ENCODE results near the gene NKAIN2. TPM values are rescaled to one million over a fixed set of nuclear protein-coding genes. Genes with fewer than 3 reads are reported as not detected.
A peak's percentile ranks its signal among the peaks of the same experiment; 100 is the strongest.
"Not testable (repeated sequence)": the region's sequence is repeated elsewhere in the genome, so short reads cannot be mapped to it uniquely, and the experiment has no call there.

The NKAIN2 gene
- total RNA-seq, 1 donor from 2014 or later: 109 TPM

- FAIRE-seq (no peak), DNase-seq (ENCODE audit: low spot score in 2 of 2) (no peak)
Measured at GRCh38 chr6:124535746-124536145, 732.1 kb downstream of the NKAIN2 start.

GRCh38 chr6:124536157-124536841 is 732.6 kb downstream of the NKAIN2 start:
- FAIRE-seq: no peak
- DNase-seq (ENCODE audit: low spot score in 2 of 2): no peak

- DNase-seq (ENCODE audit: low spot score in 2 of 2) (no peak), FAIRE-seq (no peak)
Measured at GRCh38 chr6:124536842-124537191, 733.2 kb downstream of the NKAIN2 start.

GRCh38 chr6:124539096-124539495 is 735.4 kb downstream of the NKAIN2 start:
- DNase-seq (ENCODE audit: low spot score in 2 of 2) (no peak), FAIRE-seq (no peak)

- no peak for FAIRE-seq
- no peak for DNase-seq (ENCODE audit: low spot score in 2 of 2)
Measured at GRCh38 chr6:124541573-124541972, 737.9 kb downstream of the NKAIN2 start.

GRCh38 chr6:124546601-124547000 is 742.9 kb downstream of the NKAIN2 start:
- FAIRE-seq (no peak), DNase-seq (ENCODE audit: low spot score in 2 of 2) (no peak)

GRCh38 chr6:124551711-124552233 is 748.1 kb downstream of the NKAIN2 start:
- DNase-seq (ENCODE audit: low spot score in 2 of 2): no peak
- no peak for FAIRE-seq

- no peak for FAIRE-seq
Measured at GRCh38 chr6:124557873-124558272, 754.2 kb downstream of the NKAIN2 start.

GRCh38 chr6:124560078-124560477 is 756.4 kb downstream of the NKAIN2 start:
- DNase-seq (ENCODE audit: low spot score in 2 of 2); FAIRE-seq: not testable (repeated sequence)

More at GRCh38 chr6:124557873-124558272, 754.2 kb downstream of the NKAIN2 start:
- no peak for DNase-seq (ENCODE audit: low spot score in 2 of 2)

- FAIRE-seq: no peak
- no peak for DNase-seq (ENCODE audit: low spot score in 2 of 2)
Measured at GRCh38 chr6:124560873-124561567, 757.4 kb downstream of the NKAIN2 start.

- DNase-seq (ENCODE audit: low spot score in 2 of 2) (no peak), FAIRE-seq (no peak)
Measured at GRCh38 chr6:124561635-124562130, 758.0 kb downstream of the NKAIN2 start.

- not testable (repeated sequence) for FAIRE-seq; DNase-seq (ENCODE audit: low spot score in 2 of 2)
Measured at GRCh38 chr6:124564125-124564524, 760.5 kb downstream of the NKAIN2 start.

GRCh38 chr6:124567401-124567800 is 763.7 kb downstream of the NKAIN2 start:
- DNase-seq (ENCODE audit: low spot score in 2 of 2) (peak in 1 of 2 donors; percentile 5), FAIRE-seq (no peak)

GRCh38 chr6:124573953-124574352 is 770.3 kb downstream of the NKAIN2 start:
- FAIRE-seq (no peak), DNase-seq (ENCODE audit: low spot score in 2 of 2) (no peak)

- DNase-seq (ENCODE audit: low spot score in 2 of 2) (no peak), FAIRE-seq (no peak)
Measured at GRCh38 chr6:124577734-124578281, 774.1 kb downstream of the NKAIN2 start.

- DNase-seq (ENCODE audit: low spot score in 2 of 2) (no peak), FAIRE-seq (no peak)
Measured at GRCh38 chr6:124590001-124590400, 786.3 kb downstream of the NKAIN2 start.

GRCh38 chr6:124599656-124600055 is 796.0 kb downstream of the NKAIN2 start:
- DNase-seq (ENCODE audit: low spot score in 2 of 2) (no peak), FAIRE-seq (no peak)

GRCh38 chr6:124604719-124605118 is 801.1 kb downstream of the NKAIN2 start:
- FAIRE-seq: no peak
- DNase-seq (ENCODE audit: low spot score in 2 of 2): no peak

- FAIRE-seq: no peak
- DNase-seq (ENCODE audit: low spot score in 2 of 2): no peak
Measured at GRCh38 chr6:124607119-124607627, 803.5 kb downstream of the NKAIN2 start.

GRCh38 chr6:124613031-124613430 is 809.4 kb downstream of the NKAIN2 start:
- FAIRE-seq: no peak
- DNase-seq (ENCODE audit: low spot score in 2 of 2): no peak

- DNase-seq (ENCODE audit: low spot score in 2 of 2): no peak
Measured at GRCh38 chr6:124622351-124622750, 818.7 kb downstream of the NKAIN2 start.

More at GRCh38 chr6:124622351-124622750, 818.7 kb downstream of the NKAIN2 start:
- no peak for FAIRE-seq
